Measurements from ENCODE around the gene PLEKHA8. TPM values are rescaled to one million over a fixed set of nuclear protein-coding genes. Genes with fewer than 3 reads are reported as not detected.

Gene PLEKHA8
- total and polyA plus RNA-seq, 10 of the 15 experiments (the other 5 are each of a cell fraction or from before 2014, with no cell fraction given), result 1.1 to 13.2 (median 5.7) TPM

DNA sequence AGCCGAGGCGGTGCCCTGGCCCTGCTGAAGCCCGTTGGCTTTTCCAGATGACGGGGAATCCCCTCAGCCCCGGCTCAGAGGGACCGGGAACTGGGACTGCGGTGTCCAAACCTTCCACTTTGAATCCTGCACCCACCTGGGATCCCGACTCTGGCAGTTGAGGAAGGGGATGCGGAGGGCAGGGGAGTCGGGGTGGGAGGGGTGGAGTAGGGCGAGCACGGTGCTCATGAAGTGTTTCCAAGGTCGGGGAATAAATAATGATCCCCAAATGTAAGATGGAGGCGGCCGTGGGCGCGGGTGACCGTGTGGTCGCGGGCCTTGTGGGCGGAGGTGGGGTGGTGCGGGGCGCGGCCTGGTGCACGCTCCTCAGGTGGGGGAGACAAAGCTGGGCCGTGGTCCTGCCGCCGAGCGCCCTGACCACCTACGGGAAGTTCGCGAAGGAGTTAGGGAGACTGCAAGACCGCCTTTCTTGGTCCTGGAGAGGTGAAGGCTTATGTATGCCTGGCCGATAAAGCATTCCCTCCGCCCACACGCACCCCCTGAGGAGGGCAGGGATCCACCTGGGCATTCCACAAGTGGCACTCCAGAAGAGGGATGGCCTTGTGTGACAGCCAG is 108.0 kb downstream of the PLEKHA8 start:
- TF ChIP-seq POLR2A (IDR thresholded peaks at IDR 0.05; ENCODE audit: low read depth, low read length), result no peak
- H3K4me3 ChIP-seq, result peak overlapping the region; percentile 73
- intact Hi-C loops (cut with micrococcal nuclease; ENCODE audit: unreplicated experiment) (no loop called here), in situ Hi-C loops (cut with MboI) (no loop called here)
- no peak for DNase-seq (ENCODE audit: low read depth, low spot score)
- H4K20me1 ChIP-seq (ENCODE audit: control insufficient read depth, insufficient read depth), result no peaks in the 10 kb centered on the region
- ATAC-seq, result no peak
- no peak overlapping the region for H3K27ac ChIP-seq (ENCODE audit: control insufficient read depth, insufficient read depth)
- H3K4me2 ChIP-seq (ENCODE audit: control insufficient read depth, insufficient read depth), result peak overlapping the region; percentile 100
- H3K9me3 ChIP-seq (replicated peaks; ENCODE audit: control insufficient read depth, insufficient read depth, low read length), result no peaks in the 10 kb centered on the region; the same call in 2 of the 3 replicates
- peak overlapping the region; percentile 89 for H2AFZ ChIP-seq (ENCODE audit: control insufficient read depth, low read depth, low read length)
- no peaks in the 10 kb centered on the region for H3K36me3 ChIP-seq (ENCODE audit: control insufficient read depth in 2 of 2, insufficient read depth in 2 of 2, low read length in 1 of 2)
- POLR2A ChIA-PET, result interaction anchor here (0.7 kb wide), 2 partner anchors 9 to 114 kb away, joined by 3 read pairs; no protein-coding TSS in a partner anchor
- 33% methylated on average over 20 of the region's 36 CpGs for WGBS (ENCODE audit: insufficient coverage, insufficient replicate concordance, low lambda C conversion rate, missing lambda C conversion rate)
- FAIRE-seq, result no peak
- CTCF ChIA-PET, result no interaction called here
- peaks cover 4% of the 10 kb centered on the region; the same call in 1 of the 2 replicates for H3K4me1 ChIP-seq (ENCODE audit: control insufficient read depth, insufficient read depth, low read length)
- RAD21 ChIA-PET (ENCODE audit: unreplicated experiment), result interaction anchor here (0.6 to 1.2 kb wide), 2 partner anchors 27 to 251 kb away, joined by 4 read pairs; no protein-coding TSS in a partner anchor
- SMC1A ChIA-PET (ENCODE audit: uncharacterized antibody, unreplicated experiment), result interaction anchor here (1.0 to 1.4 kb wide), 2 partner anchors 11 to 26 kb away, joined by 3 to 5 read pairs; no protein-coding TSS in a partner anchor
- BruUV-seq (replicated peaks), result no TSS peak
- peaks cover 0 to 3% of the 10 kb centered on the region in 2 experiments; a peak in 1 of 4 replicates for H3K27me3 ChIP-seq (replicated peaks in 1 of 2; ENCODE audit: control insufficient read depth in 2 of 2, insufficient read depth in 2 of 2, low read length in 1 of 2)
- H3K79me2 ChIP-seq (ENCODE audit: control insufficient read depth, insufficient read depth, low read length), result no peaks in the 10 kb centered on the region
- H3K9ac ChIP-seq (ENCODE audit: control insufficient read depth, insufficient read depth, low read length), result no peak overlapping the region

DNA sequence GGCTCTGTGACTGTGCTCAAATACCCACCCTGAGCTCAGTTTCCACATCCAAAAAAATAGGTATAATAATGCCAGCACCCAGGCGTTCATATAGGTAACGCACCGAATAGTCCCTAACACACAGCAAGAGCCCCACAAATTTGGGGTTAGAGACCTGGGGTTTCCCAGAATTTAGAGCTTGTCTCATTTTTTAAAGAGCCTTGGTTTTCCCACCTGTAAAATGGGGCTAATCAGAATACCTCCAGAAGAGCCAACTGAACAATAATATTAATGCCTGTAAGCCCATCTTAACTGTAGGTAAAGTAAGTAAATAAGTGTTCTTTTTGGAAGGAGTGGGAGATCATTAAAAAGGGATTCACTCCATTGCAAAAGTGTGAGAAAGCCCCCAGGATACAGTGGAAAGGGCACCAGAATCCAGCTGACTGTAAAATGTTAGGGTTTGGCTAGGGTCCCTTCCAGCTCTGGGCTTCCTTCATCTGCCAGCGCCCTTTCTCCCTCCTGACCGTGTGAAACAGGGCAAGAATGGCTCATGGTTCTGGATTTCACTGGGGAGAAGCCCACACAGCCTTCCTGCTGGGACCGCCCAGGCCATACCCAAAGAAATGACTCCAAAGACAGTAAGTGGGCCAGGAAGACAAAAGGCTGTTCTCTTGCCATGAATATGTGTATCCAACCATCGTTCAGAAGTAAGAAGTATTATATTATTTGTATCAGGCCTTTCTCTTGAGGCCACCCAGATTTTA is 108.7 kb downstream of the PLEKHA8 start:
- no peak overlapping the region for H3K27ac ChIP-seq (ENCODE audit: control insufficient read depth, insufficient read depth)
- intact Hi-C loops (cut with micrococcal nuclease; ENCODE audit: unreplicated experiment), result no loop called here
- no peak overlapping the region for H3K9ac ChIP-seq (ENCODE audit: control insufficient read depth, insufficient read depth, low read length)
- H3K4me1 ChIP-seq (ENCODE audit: control insufficient read depth, insufficient read depth, low read length), result peaks cover 4% of the 10 kb centered on the region; the same call in 1 of the 2 replicates
- H3K4me3 ChIP-seq, result no peak overlapping the region
- DNase-seq (ENCODE audit: low read depth, low spot score) (no peak), ATAC-seq (no peak), FAIRE-seq (no peak)
- 88% methylated on average over 7 of the region's 7 CpGs for WGBS (ENCODE audit: insufficient coverage, insufficient replicate concordance, low lambda C conversion rate, missing lambda C conversion rate)
- in situ Hi-C loops (cut with MboI), result no loop called here
- ChIA-PET CTCF (interaction anchor here (0.6 kb wide), 1 partner anchor 26 kb away, joined by 3 read pairs; no protein-coding TSS in a partner anchor), SMC1A (ENCODE audit: uncharacterized antibody, unreplicated experiment) (interaction anchor here (1.0 to 1.4 kb wide), 2 partner anchors 10 to 26 kb away, joined by 3 to 5 read pairs; no protein-coding TSS in a partner anchor), POLR2A (interaction anchor here (0.7 kb wide), 1 partner anchor 10 kb away, joined by 3 read pairs; no protein-coding TSS in a partner anchor), RAD21 (ENCODE audit: unreplicated experiment) (interaction anchor here (1.2 kb wide), 1 partner anchor 26 kb away, joined by 4 read pairs; no protein-coding TSS in a partner anchor)
- no peaks in the 10 kb centered on the region for H3K36me3 ChIP-seq (ENCODE audit: control insufficient read depth in 2 of 2, insufficient read depth in 2 of 2, low read length in 1 of 2)
- no peaks in the 10 kb centered on the region; the same call in 2 of the 3 replicates for H3K9me3 ChIP-seq (replicated peaks; ENCODE audit: control insufficient read depth, insufficient read depth, low read length)
- no peaks in the 10 kb centered on the region for H3K79me2 ChIP-seq (ENCODE audit: control insufficient read depth, insufficient read depth, low read length)
- peaks cover 0 to 3% of the 10 kb centered on the region in 2 experiments; a peak in 1 of 4 replicates for H3K27me3 ChIP-seq (replicated peaks in 1 of 2; ENCODE audit: control insufficient read depth in 2 of 2, insufficient read depth in 2 of 2, low read length in 1 of 2)
- TF ChIP-seq LARP7 (IDR thresholded peaks at IDR 0.05) (no peak), FOS (IDR thresholded peaks at IDR 0.05; ENCODE audit: borderline replicate concordance, extremely low read depth, insufficient read length) (no peak), HDAC6 (IDR thresholded peaks at IDR 0.05; ENCODE audit: unreplicated experiment) (no peak)
- TF ChIP-seq, protein P1, sequence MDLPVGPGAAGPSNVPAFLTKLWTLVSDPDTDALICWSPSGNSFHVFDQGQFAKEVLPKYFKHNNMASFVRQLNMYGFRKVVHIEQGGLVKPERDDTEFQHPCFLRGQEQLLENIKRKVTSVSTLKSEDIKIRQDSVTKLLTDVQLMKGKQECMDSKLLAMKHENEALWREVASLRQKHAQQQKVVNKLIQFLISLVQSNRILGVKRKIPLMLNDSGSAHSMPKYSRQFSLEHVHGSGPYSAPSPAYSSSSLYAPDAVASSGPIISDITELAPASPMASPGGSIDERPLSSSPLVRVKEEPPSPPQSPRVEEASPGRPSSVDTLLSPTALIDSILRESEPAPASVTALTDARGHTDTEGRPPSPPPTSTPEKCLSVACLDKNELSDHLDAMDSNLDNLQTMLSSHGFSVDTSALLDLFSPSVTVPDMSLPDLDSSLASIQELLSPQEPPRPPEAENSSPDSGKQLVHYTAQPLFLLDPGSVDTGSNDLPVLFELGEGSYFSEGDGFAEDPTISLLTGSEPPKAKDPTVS (IDR thresholded peaks at IDR 0.05; ENCODE audit: low read depth, low read length), result no peak
- TF ChIP-seq, protein P2, sequence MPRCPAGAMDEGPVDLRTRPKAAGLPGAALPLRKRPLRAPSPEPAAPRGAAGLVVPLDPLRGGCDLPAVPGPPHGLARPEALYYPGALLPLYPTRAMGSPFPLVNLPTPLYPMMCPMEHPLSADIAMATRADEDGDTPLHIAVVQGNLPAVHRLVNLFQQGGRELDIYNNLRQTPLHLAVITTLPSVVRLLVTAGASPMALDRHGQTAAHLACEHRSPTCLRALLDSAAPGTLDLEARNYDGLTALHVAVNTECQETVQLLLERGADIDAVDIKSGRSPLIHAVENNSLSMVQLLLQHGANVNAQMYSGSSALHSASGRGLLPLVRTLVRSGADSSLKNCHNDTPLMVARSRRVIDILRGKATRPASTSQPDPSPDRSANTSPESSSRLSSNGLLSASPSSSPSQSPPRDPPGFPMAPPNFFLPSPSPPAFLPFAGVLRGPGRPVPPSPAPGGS (IDR thresholded peaks at IDR 0.05; ENCODE audit: borderline replicate concordance, insufficient read depth, low read depth, low read length, poor library complexity, severe bottlenecking), result no peak
- H3K4me2 ChIP-seq (ENCODE audit: control insufficient read depth, insufficient read depth), result no peak overlapping the region
- no TSS peak for BruUV-seq (replicated peaks)
- no peaks in the 10 kb centered on the region for H4K20me1 ChIP-seq (ENCODE audit: control insufficient read depth, insufficient read depth)
- H2AFZ ChIP-seq (ENCODE audit: control insufficient read depth, low read depth, low read length), result no peak overlapping the region
